Glomerular endothelial cell (primary cell): ENCODE data around the gene ARHGAP28. TPM values are rescaled to one million over a fixed set of nuclear protein-coding genes. Genes with fewer than 3 reads are reported as not detected.
A peak's percentile ranks its signal among the peaks of the same experiment; 100 is the strongest.
"Not testable (repeated sequence)": the region's sequence is repeated elsewhere in the genome, so short reads cannot be mapped to it uniquely, and the experiment has no call there.

Experiments used
- DNase-seq: peaks from one replicate; pipeline ENCODE4 v3.0.0-alpha.2; 2011; ENCODE audit warnings: low read depth, low spot score; ENCODE audit errors: extremely low read depth
- total RNA-seq: library from RNA; depleted of rRNA; stranded (reverse); fragments of >200 nt; gene quantifications from 2 replicates; pipeline ENCODE4 v1.2.3, GENCODE V29; 2015

The ARHGAP28 gene
- total RNA-seq, 1 donor from 2014 or later: 16.5 TPM

DNA sequence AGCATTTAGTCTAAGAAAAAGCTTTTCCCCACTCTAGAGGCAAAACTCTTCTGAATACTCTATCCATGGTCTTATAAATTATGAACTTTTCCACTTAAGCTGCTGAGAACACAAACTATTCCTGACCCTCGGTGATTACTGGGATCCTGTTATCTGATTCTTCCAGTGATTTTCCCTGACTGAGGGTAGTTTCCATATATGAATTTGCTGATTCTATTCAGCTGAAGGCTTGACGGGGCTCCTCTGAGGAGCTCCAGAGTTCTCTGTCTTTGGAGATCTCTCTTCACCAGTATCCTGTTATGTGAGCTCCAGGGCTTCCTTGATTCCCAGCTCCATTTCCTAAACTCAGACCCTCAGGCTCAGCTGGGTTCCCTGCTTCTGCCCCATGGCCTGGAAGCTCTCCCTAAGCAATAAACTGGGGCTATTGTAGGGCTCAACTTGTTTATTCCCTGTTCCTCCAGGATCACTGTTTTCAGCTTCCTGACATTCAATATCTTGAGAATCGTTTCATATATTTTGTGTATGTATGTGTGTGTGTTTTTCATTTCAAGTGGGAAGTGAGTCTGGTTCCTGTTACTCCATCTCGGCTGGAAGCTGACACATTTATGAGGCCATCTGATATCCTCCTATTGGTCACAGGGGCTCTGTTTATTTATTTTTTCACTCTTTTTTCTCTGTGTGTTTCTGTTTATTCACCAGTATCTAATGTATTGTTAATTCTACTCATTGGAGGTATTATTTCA lies 78.2 kb downstream of the ARHGAP28 start:
- DNase-seq: peak; percentile 39

DNA sequence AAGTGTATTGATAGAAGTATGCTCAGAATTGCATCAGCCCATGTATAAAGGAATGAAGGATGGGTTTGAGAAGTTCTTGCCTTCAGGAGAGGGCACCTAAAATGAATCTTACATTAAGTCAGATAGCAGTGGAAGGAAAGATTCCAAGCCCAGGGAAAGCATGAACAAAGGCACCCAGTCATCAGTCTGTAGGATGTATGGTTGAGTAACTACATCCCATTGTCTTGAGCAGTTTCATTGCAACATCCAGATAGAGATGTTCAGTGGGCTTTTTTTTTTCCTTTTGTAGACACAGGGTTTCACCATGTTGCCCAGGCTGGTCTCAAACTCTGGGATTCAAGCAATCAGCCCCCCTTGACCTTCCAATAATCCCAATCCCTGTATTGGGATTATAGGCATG lies 80.7 kb downstream of the ARHGAP28 start:
- DNase-seq: no peak

DNA sequence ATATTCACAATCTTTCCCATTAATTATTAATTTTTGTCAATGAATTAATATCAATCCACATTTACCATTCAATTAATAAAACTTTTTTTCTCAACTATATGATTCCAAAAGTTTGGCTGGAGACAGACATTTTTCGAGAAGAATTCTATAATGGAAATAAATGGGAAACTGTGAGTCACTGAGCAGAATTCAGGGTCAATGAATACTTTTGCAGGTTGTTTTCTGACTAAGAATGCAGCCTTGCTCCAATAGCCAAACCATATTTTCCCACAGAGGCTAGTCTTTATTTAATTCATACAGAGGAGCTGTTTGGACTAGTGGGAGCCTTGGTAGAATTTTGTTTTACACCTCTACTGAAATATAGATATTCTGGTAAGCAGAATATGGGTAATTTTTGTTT lies 82.3 kb downstream of the ARHGAP28 start:
- no peak for DNase-seq

DNA sequence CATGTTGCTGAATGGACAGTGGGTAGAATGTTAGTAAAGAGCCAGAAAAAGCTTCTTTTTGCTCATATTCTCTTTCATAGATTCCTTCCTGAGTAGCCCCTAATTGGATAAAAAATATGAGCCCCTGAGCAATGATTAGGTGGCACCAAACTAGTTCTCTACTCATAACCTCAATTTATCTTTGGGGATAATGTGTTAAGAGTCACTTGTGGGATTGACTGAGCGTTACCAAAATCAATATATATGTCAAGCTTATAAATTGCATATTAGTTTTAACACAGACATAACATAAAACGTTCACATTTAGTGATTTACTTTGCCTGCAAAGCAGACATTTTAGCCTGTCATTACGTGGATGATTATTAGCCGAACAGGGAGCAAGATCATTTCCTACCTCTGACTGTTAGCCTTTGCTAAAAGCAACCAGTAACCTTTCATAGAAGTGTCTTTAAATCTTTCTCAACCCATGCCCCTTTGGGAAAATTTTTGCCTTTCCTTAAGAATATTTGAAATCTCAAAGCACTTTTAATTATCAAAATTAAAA lies 85.4 kb downstream of the ARHGAP28 start:
- no peak for DNase-seq

DNA sequence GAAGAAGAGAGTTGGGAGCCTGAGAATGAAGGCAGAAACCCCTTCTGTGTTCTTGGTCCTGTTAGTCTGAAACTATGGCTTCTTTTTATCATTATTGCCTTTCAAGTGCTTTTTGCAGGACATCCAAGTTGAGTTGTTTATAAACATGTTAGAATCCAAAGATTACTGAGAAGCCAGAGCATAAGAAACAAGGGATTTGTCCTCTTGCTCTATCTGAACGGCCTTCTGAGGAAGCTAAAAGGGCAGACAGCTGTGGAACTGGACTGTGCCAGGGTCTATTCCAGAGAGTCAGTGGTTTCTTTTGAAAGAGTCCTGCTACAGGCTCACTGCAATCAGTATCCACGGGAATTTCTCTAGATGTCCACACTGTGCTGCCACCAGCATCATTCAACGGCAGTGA lies 86.6 kb downstream of the ARHGAP28 start:
- DNase-seq: no peak

DNA sequence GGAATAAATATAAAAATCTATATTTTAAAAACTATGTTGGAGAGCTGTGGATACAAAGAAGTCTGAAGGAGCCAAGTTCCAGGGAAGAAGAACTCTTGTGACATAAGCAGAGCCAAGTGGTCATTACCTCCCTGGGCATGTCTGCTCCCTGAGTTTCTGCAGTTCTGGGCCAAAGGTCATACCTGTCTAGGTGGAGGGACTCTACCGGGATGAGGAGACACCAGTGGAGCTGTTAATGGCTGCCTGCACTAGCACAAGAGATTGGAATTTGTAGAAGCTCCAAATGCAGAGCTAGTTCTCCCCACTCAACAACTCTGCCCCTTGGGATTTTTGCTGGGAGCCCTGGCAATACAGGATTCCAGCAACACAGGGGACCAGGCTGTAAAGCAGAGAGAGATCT lies 89.8 kb downstream of the ARHGAP28 start:
- DNase-seq: no peak

DNA sequence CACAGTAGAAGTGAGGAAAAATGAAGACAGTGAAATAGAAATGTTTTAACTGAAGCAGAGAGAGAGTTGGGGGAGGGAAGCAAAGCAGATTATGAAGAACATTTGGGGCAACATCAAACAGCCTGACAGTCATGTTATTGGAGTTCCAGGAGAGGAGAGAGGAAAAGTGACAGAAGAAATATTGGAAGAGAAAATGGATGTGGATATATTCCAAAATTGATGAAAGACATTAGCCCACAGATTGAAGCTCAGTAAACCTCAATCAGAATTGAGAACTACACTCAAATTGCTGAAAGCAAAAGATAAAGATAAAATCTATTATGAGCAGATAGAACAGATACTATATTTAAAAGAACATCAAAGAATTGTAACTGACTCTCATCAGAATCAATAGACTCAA lies 90.8 kb downstream of the ARHGAP28 start:
- no peak for DNase-seq

DNA sequence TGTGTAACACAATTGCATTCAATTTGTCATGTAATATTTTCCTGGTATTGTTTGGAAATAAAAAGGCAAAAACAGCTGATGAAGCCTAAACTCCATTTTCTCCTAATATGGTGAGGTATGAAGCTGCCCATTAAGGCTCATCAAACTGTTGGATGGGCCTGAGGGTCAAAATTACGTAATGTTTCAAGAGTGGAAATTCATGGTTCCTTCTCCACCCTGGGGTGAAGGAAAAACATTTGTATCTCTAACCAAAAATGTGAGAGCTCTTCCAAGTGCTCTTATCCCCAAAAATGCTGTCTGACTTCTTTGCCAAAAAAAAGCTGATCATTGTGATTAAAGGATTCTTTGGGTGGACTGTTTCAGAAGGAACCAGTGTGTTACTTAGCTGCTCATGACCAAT lies 91.8 kb downstream of the ARHGAP28 start:
- no peak for DNase-seq

DNA sequence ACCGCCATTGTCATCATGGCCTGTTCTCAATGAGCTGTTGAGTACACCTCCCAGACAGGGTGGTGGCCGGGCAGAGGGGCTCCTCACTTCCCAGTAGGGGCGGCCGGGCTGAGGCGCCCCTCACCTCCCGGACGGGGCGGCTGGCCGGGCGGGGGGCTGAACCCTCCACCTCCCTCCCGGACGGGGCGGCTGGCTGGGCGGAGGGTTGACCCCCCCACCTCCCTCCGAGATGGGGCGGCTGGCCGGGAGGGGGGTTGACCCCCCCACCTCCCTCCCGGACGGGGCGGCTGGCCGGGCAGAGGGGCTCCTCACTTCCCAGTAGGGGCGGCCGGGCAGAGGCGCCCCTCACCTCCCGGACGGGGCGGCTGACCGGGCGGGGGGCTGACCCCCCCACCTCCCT lies 97.6 kb downstream of the ARHGAP28 start:
- DNase-seq: not testable (repeated sequence)

DNA sequence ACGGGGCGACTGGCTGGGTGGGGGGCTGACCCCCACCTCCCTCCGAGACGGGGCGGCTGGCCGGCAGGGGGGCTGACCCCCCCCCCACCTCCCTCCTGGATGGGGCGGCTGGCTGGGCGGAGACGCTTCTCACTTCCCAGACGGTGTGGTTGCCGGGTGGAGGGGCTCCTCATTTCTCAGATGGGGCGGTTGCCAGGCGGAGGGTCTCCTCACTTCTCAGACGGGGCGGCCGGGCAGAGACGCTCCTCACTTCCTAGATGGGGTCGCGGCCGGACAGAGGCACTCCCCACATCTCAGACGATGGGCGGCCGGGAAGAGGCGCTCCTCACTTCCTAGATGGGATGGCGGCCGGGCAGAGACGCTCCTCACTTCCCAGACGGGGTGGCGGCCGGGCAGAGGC lies 98.0 kb downstream of the ARHGAP28 start:
- DNase-seq: not testable (repeated sequence)

DNA sequence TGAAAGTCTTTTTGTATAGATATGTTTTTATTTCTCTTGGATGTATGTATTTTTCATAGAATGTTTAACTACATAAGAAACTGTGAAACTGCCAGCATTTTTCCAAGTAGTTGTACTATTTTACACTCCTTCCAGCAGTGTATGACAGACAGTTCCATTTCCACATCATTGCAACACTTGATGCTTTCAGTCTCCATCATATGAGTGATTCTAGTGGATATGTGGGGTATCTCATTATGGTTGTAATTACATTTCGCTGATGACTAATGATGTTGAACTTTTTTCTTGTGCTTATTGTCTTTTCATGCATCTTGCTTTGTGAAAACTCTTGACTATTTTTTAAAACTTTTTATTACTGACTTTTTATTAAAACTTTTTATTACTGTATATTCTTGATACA lies 101.4 kb downstream of the ARHGAP28 start:
- DNase-seq: no peak

DNA sequence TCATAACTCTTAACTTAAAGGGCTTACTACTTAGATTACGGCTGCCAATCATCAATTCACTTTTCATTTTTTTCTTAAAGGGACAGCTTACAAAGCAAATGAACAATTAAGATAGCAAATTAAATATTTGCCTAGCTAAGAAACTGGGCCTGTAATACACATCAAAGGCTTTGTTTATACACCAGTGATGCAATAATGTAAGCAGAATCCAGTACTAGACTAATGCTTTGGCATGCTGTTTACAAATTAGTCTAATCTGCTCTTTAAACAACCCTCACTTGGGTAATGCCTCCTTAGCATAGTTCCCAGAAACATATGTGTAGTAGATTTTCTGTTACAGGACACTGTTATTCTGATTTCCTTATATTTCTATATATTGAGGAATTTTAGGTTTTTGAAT lies 105.8 kb downstream of the ARHGAP28 start:
- DNase-seq: no peak

DNA sequence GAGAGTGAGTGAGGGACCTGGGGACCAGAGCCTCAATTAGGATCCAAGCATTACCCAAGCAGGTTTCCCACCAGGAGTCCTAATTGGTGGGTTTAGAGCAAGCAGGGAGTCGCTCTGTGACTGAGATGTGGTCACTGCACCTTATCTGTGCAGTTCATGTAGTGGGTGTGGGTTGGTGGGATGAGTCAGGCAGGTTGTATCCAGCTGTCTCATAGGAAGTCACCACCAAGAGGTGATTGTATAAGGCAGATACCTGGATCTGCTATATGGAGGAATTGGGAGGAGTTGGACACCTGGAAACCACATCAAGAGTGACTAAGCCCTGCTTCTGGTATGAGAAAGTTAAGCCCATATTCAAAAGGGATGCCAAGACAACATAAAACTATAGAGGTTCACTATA lies 106.8 kb downstream of the ARHGAP28 start:
- DNase-seq: no peak

DNA sequence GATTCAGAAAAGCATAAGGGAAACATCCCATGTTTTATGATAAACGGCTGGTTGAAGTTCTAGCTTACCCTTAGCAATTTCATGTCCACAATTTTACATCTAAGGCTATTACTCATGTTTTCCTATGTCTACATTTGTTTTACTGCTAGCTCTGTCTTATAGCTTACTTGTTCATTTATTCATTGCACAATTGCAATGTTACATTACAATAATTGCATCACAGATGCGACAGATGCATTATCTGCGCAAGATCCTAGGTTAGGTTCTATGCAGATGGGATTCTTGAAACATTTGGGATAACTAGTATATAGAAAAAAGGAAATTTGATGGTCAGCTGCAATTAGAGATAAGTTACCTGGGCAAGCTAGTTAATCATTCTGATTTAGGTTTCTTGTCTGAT lies 108.4 kb downstream of the ARHGAP28 start:
- no peak for DNase-seq

DNA sequence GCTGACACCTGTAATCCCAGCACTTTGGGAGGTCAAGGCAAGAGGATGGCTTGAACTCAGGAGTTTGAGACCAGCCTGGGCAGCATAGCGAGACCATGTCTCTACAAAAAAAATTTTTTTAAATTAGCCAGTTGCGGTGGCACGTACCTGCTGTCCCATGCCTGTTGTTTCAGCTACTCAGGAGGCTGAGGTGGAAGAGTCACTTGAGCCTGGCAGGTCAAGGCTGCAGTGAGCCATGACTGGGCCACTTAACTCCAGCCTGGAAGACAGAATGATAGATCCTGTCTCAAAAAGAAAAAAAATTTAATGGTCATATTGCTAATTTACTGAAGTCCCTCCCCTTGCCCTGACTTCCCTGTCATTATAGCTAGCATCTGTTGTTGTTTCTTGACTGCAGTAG lies 112.6 kb downstream of the ARHGAP28 start:
- no peak for DNase-seq

DNA sequence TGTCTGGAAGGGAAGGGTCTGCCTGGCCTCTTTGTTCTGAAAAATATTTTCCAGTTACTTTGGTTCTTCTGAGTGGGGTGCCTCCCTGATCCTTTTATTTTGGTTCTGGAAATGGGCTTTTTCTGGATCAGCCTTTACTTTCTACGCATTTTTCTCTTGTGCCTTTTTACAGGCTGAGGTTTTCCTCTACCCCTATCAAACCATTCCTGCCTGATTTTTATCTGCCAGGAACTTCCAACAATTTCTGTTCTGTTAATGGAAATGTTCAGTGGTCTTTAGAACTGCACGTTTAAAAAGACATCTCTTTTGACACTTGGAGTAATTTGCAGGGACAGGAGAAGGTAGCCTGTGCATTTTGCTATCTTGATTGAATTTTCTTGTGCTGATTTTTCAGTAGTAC lies 113.8 kb downstream of the ARHGAP28 start:
- DNase-seq: no peak

DNA sequence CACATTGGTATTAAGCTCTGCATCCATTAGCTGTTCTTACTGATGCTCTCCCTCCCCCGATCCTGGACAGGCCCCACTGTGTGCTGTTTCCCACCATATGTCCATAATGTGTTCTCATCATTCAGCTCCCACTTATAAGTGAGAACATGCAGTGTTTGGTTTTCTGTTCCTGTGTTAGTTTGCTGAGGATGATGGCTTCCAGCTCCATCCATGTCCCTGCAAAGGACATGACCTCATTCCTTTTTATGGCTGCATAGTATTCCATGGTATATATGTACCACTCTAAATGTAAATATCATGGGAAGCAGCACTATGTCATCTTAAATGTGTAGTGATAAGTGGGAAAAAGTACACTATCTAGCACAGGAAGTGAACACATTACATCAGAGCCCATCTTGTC lies 116.0 kb downstream of the ARHGAP28 start:
- not testable (repeated sequence) for DNase-seq

DNA sequence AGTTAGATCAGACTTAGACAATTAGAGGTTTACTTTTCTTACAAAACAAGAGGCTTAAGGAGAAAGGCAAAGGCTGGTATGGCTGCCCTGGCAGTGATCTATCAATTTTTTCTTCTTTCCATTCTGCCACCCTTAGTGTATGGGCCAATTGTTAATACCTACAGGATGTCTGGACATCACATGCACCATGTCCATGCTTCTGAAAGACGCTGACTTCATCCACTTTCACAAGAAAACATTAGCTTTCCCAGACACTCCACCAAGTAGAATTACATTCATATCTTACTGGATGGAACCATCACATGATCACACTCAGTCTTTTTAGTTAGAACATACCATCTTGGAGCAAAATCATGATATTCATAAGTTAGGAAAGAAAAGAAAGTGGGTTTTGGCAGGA lies 120.9 kb downstream of the ARHGAP28 start:
- DNase-seq: no peak

DNA sequence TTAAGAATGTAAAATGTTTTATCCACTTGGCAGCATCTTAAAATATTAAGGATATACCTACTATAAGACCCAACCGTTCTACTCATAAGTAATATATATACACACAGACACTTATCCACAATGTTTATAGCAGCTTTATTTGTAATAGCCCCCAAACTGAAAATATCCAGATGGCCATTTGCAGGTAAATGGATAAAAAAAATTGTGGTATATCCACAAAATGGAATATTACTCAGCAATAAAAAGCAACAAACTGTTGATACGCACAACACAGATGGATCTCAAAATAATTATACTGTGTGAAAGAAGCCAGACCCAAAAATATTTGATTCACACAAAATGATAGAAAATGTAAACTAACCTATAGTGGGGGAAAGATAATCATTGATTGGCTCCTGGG lies 122.0 kb downstream of the ARHGAP28 start:
- DNase-seq: no peak

DNA sequence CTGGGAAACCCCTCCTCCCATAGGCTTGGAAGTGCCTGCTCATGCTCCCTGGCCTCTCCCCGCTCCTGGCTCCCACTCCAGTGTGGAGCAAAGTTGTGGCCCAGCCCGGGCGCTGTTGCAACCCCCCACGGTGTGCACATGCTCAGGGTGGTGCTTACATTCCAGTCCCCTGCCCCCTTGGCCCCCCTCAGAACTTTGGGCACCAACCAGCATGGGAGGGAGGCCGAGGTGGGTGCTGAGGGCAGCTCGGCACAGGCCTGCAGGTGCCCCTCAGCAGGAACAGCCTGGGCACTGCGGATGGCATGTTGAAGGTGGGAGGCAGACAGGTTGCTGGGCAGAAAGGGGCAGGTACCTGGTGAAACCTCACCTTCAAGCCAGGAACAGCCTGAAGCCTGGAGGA lies 125.3 kb downstream of the ARHGAP28 start:
- DNase-seq: no peak

DNA sequence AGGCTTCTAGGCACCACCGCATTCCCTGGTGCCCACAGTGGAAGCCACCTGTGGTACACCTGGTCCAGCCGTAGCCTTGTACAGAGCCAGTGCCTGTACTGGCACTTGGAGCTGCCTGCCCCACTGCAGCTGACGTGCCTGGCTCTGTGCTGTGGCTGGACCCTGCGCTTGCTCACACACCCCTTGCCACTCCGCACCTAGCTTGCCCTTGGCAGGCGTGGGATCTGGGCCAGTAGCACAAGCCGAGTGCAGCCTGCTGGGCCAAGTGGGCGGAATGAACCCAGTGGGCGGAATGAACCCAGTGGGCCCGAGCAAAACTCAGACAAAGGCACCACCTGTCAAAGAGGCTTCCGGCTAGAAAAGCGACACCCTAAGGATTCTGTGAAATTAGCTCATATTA lies 126.3 kb downstream of the ARHGAP28 start:
- DNase-seq: no peak

DNA sequence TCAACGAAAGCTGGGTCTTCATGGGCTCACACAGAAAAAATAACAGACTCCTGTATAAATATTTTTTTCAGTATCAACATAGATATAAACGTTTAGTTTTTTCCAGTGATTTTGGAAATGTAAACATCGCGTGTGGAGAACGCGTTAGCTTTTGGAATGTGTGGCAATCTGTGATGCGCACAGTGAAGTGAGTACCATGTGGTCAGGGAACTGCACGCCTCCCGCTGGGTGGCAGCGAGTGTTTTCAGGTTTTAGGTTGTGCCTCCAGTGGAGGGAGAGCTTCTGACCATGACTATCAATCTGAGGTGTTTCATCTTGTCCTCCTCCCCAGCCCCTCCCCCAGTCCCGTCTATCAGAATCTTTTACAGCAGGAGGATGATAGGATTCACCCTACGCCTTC lies 127.8 kb downstream of the ARHGAP28 start:
- DNase-seq: no peak
